Naive thymus-derived CD8-positive, alpha-beta T cell (primary cell): Measurements from ENCODE around the gene NPM3. TPM values are rescaled to one million over a fixed set of nuclear protein-coding genes. Genes with fewer than 3 reads are reported as not detected.

ENCODE experiments used
- ATAC-seq, 2 donors: fragments of 150-1000 bp; cut with Tn5 transposase in 1 of 2; sonication (Bioruptor Pico), chemical (Tn5 transposase) in 1 of 2; 1 replicate in 1 of 2; 2 replicates in 1 of 2; pipeline ENCODE4 v1.10.0; 2021; ENCODE audit warnings: mild to moderate bottlenecking in 2 of 2, moderate library complexity in 2 of 2
- POLR2A ChIA-PET: fragments of 350-600 bp; sonication (Branson Sonifier 250); formaldehyde crosslinking; loops from one replicate; lab custom pipeline; 2021; ENCODE audit warnings: antibody characterized with exemption; lab: Charles Lee
- DNase-seq, 10 donors: peaks; one replicate each; pipeline versions ENCODE4 v3.0.0 to v3.0.0-alpha.2; 2020 to 2022
- H3K27ac Mint-ChIP-seq, 10 donors: one replicate each; pipeline ENCODE4 v1.8.0; 2020 to 2022; ENCODE audit warnings: mild to moderate bottlenecking in 10 of 10, mixed read lengths in 10 of 10, moderate library complexity in 4 of 10, inconsistent platforms in 1 of 10
- H3K27me3 Mint-ChIP-seq, 5 donors: one replicate each; pipeline ENCODE4 v1.8.0; 2021 to 2022; ENCODE audit warnings: mixed read lengths in 5 of 5
- H3K36me3 Mint-ChIP-seq, 3 donors: one replicate each; pipeline ENCODE4 v1.8.0; 2020 to 2022; ENCODE audit warnings: mixed read lengths in 3 of 3, mild to moderate bottlenecking in 2 of 3, inconsistent platforms in 1 of 3
- H3K4me1 Mint-ChIP-seq, 4 donors: one replicate each; pipeline ENCODE4 v1.8.0; 2021 to 2022; ENCODE audit warnings: mixed read lengths in 4 of 4
- H3K4me3 Mint-ChIP-seq, 10 donors: one replicate each; pipeline ENCODE4 v1.8.0; 2020 to 2022; ENCODE audit warnings: mild to moderate bottlenecking in 10 of 10, mixed read lengths in 10 of 10, moderate library complexity in 6 of 10, inconsistent platforms in 1 of 10
- H3K9me3 Mint-ChIP-seq, 9 donors: one replicate each; pipeline ENCODE4 v1.8.0; 2020 to 2022; ENCODE audit warnings: mixed read lengths in 9 of 9, mild to moderate bottlenecking in 3 of 9, inconsistent platforms in 1 of 9, moderate library complexity in 1 of 9
- polyA plus RNA-seq, 3 donors: library from polyadenylated mRNA; unstranded; fragments of 300-500 nt; fragmentation: Illumina TruSeq; gene quantifications; one replicate each; pipeline ENCODE4 v1.2.3, GENCODE V29; 2021
- total RNA-seq, 8 experiments: library from RNA in 2 of 8; stranded (reverse) in 2 of 8; gene quantifications; one replicate each; pipeline ENCODE4 v1.2.3 and lab custom pipeline; 2021 to 2026

NPM3 gene, protein sequence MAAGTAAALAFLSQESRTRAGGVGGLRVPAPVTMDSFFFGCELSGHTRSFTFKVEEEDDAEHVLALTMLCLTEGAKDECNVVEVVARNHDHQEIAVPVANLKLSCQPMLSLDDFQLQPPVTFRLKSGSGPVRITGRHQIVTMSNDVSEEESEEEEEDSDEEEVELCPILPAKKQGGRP
- total RNA-seq, result 10 to 100 TPM; 17.1 to 19.1 TPM
- polyA plus RNA-seq, result 10 to 100 TPM; 14.6 to 19.3 (median 18.9) TPM
- total RNA-seq (lab: John Stamatoyannopoulos, UW), result 12.6 to 111 (median 16.3) reads per million in 6 experiments

DNA sequence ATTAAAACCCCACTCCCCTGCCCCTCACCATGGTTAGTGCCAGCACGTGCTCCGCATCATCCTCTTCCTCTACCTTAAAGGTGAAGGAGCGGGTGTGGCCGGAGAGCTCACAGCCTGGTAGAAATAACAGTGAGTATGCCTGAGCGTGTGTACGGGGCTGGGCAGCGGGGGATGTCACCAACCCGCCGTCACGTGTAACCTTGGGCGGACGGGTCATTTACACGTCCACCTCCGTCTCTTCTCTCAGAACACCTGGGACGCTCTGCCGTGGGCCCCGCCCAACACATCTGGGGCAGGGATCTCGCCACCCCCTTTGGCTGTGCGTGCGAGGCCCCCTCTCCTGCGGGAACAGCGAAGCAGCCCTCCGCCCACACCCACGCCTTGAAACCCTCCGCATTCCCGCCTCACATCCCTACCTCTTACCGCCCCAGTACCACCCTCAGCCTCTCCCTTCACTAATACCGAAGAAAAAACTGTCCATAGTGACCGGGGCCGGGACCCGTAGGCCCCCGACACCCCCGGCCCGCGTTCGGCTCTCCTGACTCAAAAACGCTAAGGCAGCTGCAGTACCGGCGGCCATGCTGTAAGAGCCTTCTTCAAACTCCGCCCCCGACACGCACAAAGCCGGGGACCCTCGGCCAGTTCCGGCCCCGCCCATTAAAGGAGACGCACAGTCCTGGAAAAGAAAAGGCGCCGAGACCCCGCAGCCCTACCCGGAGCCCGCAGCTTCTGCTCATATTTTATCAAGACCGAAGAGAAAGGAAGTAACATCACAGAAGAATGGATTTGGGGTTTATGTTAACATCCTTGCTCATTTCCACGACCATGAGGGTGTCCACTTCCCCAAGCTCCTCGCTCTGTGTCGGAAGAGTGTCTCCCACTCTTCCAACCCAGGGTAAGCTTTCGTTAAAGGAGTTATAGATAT lies at the start of gene NPM3:
NPM3 (minus strand) TSS at position 636 of the 925 bp plus-strand sequence; CDS start at position 580, 56 bp downstream.
- H3K27me3 Mint-ChIP-seq, result peaks cover 4 to 16% (median 9%) of the 10 kb centered on the region in 5 donors
- DNase-seq (peak; percentile 70 to 87 (median 76)), ATAC-seq (peak; percentile 77 to 80)
- H3K36me3 Mint-ChIP-seq, result peaks cover 6 to 44% (median 7%) of the 10 kb centered on the region in 3 donors
- POLR2A ChIA-PET, result interaction anchor here (0.6 to 5.3 kb wide), 9 partner anchors 9 to 339 kb away, joined by 3 to 29 read pairs (median 3); partner anchors contain the start of genes FBXW4 and OGA
- H3K27ac Mint-ChIP-seq, result peak within 1 kb of the TSS; percentile 90 to 99 (median 97)
- peak within 1 kb of the TSS; percentile 94 to 100 (median 100) for H3K4me3 Mint-ChIP-seq
- H3K9me3 Mint-ChIP-seq, result no peaks in the 10 kb centered on the region
- peaks cover 37 to 74% (median 64%) of the 10 kb centered on the region in 4 donors for H3K4me1 Mint-ChIP-seq

DNA sequence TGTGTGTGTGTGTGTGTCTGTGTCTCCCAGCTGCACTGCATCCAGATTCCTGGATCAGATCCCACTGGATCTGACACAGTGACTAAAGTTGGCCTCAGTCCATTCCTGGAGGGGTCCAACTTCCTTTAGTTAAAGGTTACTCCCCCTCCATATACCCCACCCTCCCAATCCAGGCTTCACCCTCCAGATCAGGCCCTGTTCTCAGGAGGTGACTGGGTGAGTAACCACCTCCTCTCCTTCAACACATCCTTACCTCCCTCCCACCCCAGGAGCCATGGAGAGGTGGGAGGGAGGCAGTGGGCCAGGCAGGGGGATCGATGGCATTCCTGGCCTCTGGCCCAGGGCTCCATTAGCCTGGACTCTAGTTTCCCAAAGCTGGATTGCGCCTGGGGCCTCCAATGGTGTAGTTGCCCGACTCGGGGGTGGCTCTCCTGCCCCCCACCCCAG lies 49.1 kb upstream of the NPM3 start:
- DNase-seq, result no peak

DNA sequence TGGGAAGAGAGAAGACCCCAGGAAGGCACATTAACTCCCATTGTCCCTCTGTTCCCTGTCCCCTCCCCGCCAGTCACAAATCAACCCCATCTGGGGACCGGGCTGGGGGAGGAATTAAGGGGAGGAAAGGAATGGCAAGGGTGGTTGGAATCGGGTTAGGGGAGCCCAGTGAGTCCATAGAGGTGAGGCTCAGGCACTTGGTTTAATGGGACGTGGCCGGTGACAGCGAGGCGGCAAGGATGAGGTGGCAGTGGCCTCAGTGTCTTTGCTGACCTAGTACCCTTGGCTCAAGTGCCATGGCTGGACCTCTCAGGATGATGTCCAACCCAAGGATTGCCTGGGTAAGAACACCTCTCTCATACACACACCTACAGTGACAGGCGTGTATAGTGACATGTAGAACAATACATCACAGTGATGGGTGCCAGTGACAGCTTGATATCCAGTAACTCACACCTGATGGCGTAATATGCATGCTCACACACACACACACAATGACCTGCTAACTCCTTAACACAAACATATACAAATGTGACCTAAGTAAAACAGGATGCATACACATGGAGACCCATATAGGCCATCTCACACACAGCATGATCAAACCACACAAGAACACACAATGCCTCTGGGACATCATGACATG lies 48.0 kb upstream of the NPM3 start:
- Mint-ChIP-seq H3K4me1 (peaks cover 47 to 67% (median 59%) of the 10 kb centered on the region in 4 donors), H3K36me3 (peaks cover 0 to 1% (median 0%) of the 10 kb centered on the region in 3 donors), H3K27me3 (peaks cover 0 to 3% (median 0%) of the 10 kb centered on the region in 5 donors), H3K27ac (peak overlapping the region; percentile 94 to 100 (median 99)), H3K9me3 (peaks cover 0 to 5% (median 0%) of the 10 kb centered on the region in 9 donors), H3K4me3 (peak overlapping the region; percentile 74 to 96 (median 90))
- ATAC-seq (no peak), DNase-seq (no peak)
- POLR2A ChIA-PET, result interaction anchor here (0.6 to 8.1 kb wide), 4 partner anchors 10 to 1480 kb away, joined by 5 to 118 read pairs (median 12); partner anchors contain the start of gene OGA

More for the DNA sequence above, 49.1 kb upstream of the NPM3 start:
- Mint-ChIP-seq H3K27me3 (peaks cover 0 to 3% (median 0%) of the 10 kb centered on the region in 5 donors), H3K4me1 (peaks cover 44 to 65% (median 59%) of the 10 kb centered on the region in 4 donors), H3K4me3 (peak overlapping the region in 1 of 10 donors; percentile 34), H3K36me3 (peaks cover 0 to 1% (median 0%) of the 10 kb centered on the region in 3 donors), H3K9me3 (peaks cover 0 to 5% (median 0%) of the 10 kb centered on the region in 9 donors), H3K27ac (peak overlapping the region in 7 of 10 donors; percentile 79 to 100 (median 96))
- POLR2A ChIA-PET, result interaction anchor here (1.2 to 8.1 kb wide), 2 partner anchors 15 to 282 kb away, joined by 4 to 118 read pairs; partner anchors contain the start of gene OGA
- ATAC-seq, result no peak

DNA sequence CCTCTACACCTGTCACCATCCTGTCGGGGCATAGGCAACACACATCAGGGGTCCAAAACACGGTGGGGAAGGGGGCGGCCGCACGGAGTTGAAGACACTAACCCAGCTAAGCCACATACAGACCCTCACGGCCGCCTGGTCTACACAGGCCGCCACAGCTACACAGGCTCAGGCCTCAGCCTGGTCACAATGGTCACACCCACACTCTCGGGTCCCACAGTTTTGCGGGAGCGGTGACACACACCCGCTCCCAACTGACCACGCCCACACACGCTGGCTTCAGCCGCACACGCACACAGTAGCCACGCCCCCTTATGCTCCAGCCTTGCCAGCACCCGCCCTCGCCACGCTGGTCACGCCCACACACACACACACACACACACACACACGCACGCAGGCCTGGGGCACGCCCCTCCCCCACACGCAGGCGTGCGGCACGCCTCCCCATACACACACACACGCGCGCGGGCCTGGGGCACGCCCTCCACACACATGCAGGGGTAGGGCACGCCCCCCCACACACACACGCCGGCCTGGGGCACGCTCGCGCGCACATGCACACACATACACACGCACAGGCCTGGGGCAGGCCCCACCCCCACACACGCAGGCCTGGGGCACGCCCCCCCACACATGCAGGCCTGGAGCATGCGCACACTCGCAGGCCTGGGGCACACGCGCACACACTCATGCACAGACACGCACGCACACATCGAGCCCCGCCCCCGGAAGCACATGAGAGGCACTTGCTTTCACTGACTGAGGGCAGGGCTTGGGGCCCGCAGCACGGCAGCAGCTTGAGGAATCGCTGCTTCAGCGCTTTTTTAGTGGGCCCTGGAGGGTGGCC lies 47.3 kb upstream of the NPM3 start:
- ATAC-seq (peak; percentile 80 to 81), DNase-seq (peak; percentile 87 to 98 (median 95))
- Mint-ChIP-seq H3K27ac (peak overlapping the region; percentile 94 to 100 (median 99)), H3K4me3 (peak overlapping the region; percentile 74 to 96 (median 90)), H3K9me3 (peaks cover 0 to 5% (median 0%) of the 10 kb centered on the region in 9 donors), H3K4me1 (peaks cover 44 to 64% (median 52%) of the 10 kb centered on the region in 4 donors), H3K36me3 (peaks cover 0 to 1% (median 0%) of the 10 kb centered on the region in 3 donors), H3K27me3 (peaks cover 0 to 3% (median 0%) of the 10 kb centered on the region in 5 donors)
- POLR2A ChIA-PET, result interaction anchor here (0.6 to 8.1 kb wide), 8 partner anchors 9 to 1481 kb away, joined by 3 to 118 read pairs (median 4); partner anchors contain the start of gene OGA

DNA sequence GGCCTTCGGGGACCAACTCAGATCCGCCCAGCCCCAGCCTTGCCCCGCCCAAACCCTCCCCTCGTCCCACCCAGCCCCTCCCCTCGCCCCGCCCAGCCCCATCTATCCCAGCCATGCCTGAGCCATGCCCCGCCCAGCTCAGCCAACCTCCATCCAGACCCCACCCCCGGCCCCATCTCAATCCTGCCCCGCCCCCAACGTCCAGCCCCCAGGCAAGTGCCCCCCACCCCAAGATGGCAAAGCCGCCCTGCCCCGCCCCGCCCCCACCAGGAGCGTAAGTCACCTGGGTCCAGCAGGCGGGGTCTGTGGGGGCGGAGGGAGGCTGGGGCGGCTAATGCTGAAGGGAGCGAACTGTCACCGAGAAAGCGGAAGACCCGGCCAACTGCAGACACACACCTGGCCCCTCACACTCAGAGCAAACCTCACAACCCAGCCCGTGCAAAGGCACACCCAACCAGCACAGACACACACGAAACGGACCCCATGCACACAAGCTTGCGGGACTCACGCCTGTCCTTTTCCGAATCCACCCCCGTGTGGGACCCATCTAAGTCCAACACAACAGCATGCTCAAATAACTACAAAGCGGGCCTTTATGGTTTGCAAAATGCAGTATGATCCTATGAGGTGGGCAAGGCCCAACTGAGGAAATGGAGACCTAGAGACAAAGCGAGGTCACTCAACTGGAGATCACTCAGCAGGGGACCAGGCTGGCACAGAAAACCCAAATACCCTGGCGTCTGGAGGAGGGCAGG lies 46.5 kb upstream of the NPM3 start:
- peaks cover 0 to 1% (median 0%) of the 10 kb centered on the region in 3 donors for H3K36me3 Mint-ChIP-seq
- H3K4me1 Mint-ChIP-seq, result peaks cover 41 to 59% (median 46%) of the 10 kb centered on the region in 4 donors
- DNase-seq, result peak; percentile 61 to 88 (median 70)
- H3K27me3 Mint-ChIP-seq, result peaks cover 0 to 3% (median 0%) of the 10 kb centered on the region in 5 donors
- peak overlapping the region; percentile 94 to 100 (median 99) for H3K27ac Mint-ChIP-seq
- H3K4me3 Mint-ChIP-seq, result peak overlapping the region; percentile 74 to 96 (median 90)
- H3K9me3 Mint-ChIP-seq, result peaks cover 0 to 5% (median 0%) of the 10 kb centered on the region in 9 donors
- peak; percentile 24 to 30 for ATAC-seq
- POLR2A ChIA-PET, result interaction anchor here (0.7 to 8.1 kb wide), 5 partner anchors 8 to 164 kb away, joined by 3 to 118 read pairs (median 4); partner anchors contain the start of gene OGA

DNA sequence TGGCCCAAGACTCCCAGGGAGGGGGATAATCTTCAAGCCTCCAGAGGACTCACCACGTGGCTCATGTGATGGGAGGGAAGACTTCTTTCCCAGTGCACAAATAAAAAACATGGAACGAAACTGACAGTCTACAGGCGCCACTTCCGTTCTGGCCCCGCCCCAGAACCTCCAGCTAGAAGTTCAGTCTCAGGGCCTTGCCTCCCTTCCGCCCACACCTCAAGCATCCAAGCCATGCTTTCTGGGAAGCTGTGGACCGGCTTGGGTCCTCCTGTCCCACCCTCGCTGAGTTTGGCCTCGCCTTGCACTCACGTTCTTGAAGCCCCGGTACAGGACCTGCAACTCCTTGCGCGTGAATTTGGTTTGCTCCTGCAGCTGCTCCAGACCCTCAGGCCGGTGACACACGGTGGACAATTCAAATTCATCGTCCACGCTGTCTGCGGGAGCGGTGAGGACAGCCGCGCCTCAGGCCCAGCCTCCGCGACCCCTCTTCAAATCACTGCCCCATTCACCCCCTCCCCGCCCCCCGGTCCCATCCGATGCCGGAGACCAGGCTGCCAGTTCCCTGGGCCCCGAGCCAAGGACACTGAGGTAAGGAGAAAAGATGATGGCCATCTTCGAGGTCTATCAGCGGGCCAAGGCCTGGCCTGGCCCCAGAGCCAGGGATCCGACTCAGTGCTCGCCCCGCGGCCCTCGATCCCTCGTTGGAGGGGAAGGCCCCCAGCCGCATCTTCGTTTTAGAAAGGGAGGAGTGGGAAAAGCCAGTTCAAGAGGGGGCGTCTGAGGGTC lies 45.7 kb upstream of the NPM3 start:
- peak overlapping the region in 5 of 10 donors; percentile 4 to 90 (median 18) for H3K4me3 Mint-ChIP-seq
- peak overlapping the region in 4 of 10 donors; percentile 24 to 99 (median 64) for H3K27ac Mint-ChIP-seq
- peaks cover 34 to 51% (median 39%) of the 10 kb centered on the region in 4 donors for H3K4me1 Mint-ChIP-seq
- H3K9me3 Mint-ChIP-seq, result peaks cover 0 to 5% (median 0%) of the 10 kb centered on the region in 9 donors
- no peak for DNase-seq
- peaks cover 0 to 3% (median 0%) of the 10 kb centered on the region in 5 donors for H3K27me3 Mint-ChIP-seq
- POLR2A ChIA-PET, result interaction anchor here (1.5 to 8.1 kb wide), 3 partner anchors 8 to 47 kb away, joined by 3 to 118 read pairs (median 17); partner anchors contain the start of gene OGA
- ATAC-seq, result no peak
- H3K36me3 Mint-ChIP-seq, result peaks cover 0 to 1% (median 0%) of the 10 kb centered on the region in 3 donors

DNA sequence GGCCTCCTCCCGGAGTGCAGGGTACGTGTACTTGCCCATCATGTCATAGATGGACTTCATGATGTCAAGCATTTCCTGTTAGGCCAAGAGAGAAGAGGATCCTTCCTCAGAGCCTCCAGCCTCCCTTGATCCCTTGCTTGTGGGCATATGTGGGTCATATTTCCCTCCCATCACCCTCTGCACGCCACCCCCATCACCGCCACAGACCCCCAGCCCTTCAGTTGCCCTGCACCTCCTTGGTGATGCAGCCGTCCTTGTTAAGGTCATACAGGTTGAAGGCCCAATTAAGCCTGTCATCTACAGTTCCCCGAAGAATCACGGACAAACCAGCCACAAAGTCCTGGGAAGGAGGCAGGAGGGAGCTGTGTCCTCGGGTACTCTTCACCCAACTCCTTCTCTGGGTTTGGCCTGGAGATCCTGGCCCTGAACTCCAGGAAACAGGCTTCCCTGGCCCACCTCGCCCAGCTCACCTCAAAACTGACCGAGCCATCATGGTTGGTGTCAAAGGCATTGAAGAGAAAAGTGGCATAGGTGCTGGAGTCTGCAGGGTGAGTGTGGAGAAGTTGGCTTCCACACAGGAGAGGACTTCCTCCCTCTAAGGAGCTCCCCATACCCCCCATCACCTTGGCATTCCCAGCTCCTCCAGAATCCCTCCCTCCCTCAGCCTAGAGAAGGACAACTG lies 44.8 kb upstream of the NPM3 start:
- peaks cover 0 to 1% (median 0%) of the 10 kb centered on the region in 3 donors for H3K36me3 Mint-ChIP-seq
- peak overlapping the region in 3 of 10 donors; percentile 10 to 45 (median 30) for H3K4me3 Mint-ChIP-seq
- H3K27ac Mint-ChIP-seq, result peak overlapping the region in 6 of 10 donors; percentile 48 to 78 (median 62)
- no peak for DNase-seq
- H3K4me1 Mint-ChIP-seq, result peaks cover 28 to 42% (median 30%) of the 10 kb centered on the region in 4 donors
- ATAC-seq, result no peak
- H3K9me3 Mint-ChIP-seq, result peaks cover 0 to 5% (median 0%) of the 10 kb centered on the region in 9 donors
- peaks cover 0 to 3% (median 0%) of the 10 kb centered on the region in 5 donors for H3K27me3 Mint-ChIP-seq
- POLR2A ChIA-PET, result interaction anchor here (0.6 to 8.1 kb wide), 2 partner anchors 11 to 25 kb away, joined by 7 to 118 read pairs; partner anchors contain the start of gene OGA

DNA sequence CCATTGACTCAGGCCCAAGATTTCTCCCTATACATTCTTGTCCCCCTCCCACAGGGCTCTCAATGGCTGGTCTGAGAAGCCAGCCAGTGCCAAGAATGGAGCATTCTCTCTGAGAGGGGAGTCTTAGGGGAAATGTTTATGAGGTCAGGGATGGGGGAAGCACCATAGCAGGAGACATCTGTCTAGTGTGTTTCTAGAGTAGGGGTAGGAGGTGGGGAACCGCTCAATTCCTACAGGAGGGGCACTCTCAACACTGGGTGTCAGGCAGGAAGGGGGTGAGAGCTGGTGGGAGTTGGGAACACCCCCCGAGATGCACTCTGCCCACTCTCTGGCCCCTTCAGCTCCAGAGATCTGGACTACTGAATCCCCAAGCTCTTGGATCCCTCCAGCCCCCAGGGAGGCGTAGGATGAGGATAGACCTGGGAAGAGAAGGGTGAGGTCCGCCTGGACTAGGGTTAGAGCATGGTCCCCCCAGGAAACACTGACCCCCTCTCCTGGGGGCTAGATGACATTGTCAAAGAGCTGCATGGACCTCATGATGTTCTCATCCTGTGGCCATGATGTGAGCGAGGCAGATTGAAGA lies 43.7 kb upstream of the NPM3 start:
- no peak for DNase-seq
- peaks cover 0 to 5% (median 0%) of the 10 kb centered on the region in 9 donors for H3K9me3 Mint-ChIP-seq

More for the DNA sequence above, 43.7 kb upstream of the NPM3 start:
- Mint-ChIP-seq H3K4me1 (peaks cover 23 to 37% (median 27%) of the 10 kb centered on the region in 4 donors), H3K27ac (peak overlapping the region in 5 of 10 donors; percentile 9 to 81 (median 59)), H3K27me3 (peaks cover 0 to 3% (median 0%) of the 10 kb centered on the region in 5 donors), H3K4me3 (peak overlapping the region in 5 of 10 donors; percentile 1 to 52 (median 4)), H3K36me3 (peaks cover 0 to 1% (median 0%) of the 10 kb centered on the region in 3 donors)
- ATAC-seq, result no peak
- POLR2A ChIA-PET, result interaction anchor here (0.6 to 8.1 kb wide), 2 partner anchors 10 to 45 kb away, joined by 4 to 118 read pairs; partner anchors contain the start of gene OGA
